HCT116 (cell line): ENCODE results near the gene SCCPDH. TPM values are rescaled to one million over a fixed set of nuclear protein-coding genes. Genes with fewer than 3 reads are reported as not detected.

Experiments used
- ATAC-seq: fragments of 200-7000 bp; cut with Tn5 transposase; 2 replicates; pipeline ENCODE4 v1.9.1; 2020; ENCODE audit warnings: mild to moderate bottlenecking, moderate library complexity
- BruUV-seq: library from RNA; stranded (reverse); fragments of 400-500 nt; replicated peaks from 2 replicates; lab custom pipeline; 2021; lab: Mats Ljungman, UMichigan
- CTCF ChIA-PET: fragments of 300-600 bp; sonication (Branson Sonifier 250); formaldehyde crosslinking; loops from one replicate; lab custom pipeline; 2021; ENCODE audit warnings: antibody characterized with exemption; lab: Charles Lee
- POLR2A ChIA-PET: fragments of 300-600, 350-600 bp; sonication (Branson Sonifier 250); formaldehyde crosslinking; loops from one replicate; lab custom pipeline; 2021; ENCODE audit warnings: antibody characterized with exemption; lab: Charles Lee
- RAD21 ChIA-PET, 2 experiments: fragments of 300-600 bp; sonication (Branson Sonifier 250); formaldehyde crosslinking; loops; one replicate each; lab custom pipeline; 2023; ENCODE audit warnings: low total read pairs in 2 of 2; ENCODE audit not compliant: uncharacterized antibody in 2 of 2, unreplicated experiment in 2 of 2, low non-redundant PET in 1 of 2; lab: Charles Lee
- DNase-seq: peaks from one replicate; pipeline ENCODE4 v3.0.0-alpha.2; 2010; ENCODE audit warnings: low read depth, low spot score
- H2AFZ ChIP-seq: fragments of 200-600 bp; shearing (Covaris generic), sonication (generic); 2 replicates; pipeline ENCODE4 v1.6.1; 2017; ENCODE audit warnings: low read depth, mixed run types, mixed read lengths, antibody characterized with exemption, low read length; ENCODE audit not compliant: poor library complexity, severe bottlenecking
- H3K27ac ChIP-seq: 2 replicates; pipeline ENCODE4 v1.5.1; 2012; ENCODE audit warnings: low read depth, low read length
- H3K27me3 ChIP-seq: fragments of 200-600 bp; sonication (generic); 2 replicates; pipeline ENCODE4 v1.6.1; 2016; ENCODE audit warnings: mixed run types, low read length, mixed read lengths; ENCODE audit not compliant: insufficient read depth
- H3K36me3 ChIP-seq, 2 experiments: fragments of 200-500 bp in 1 of 2; fragments of 200-600 bp in 1 of 2; sonication (Bioruptor generic) in 1 of 2; sonication (generic) in 1 of 2; 2 replicates each; pipeline versions ENCODE4 v1.5.1 to v1.6.1; 2014 to 2016; ENCODE audit warnings: low read length in 2 of 2, inconsistent platforms in 1 of 2, mixed read lengths in 1 of 2, mixed run types in 1 of 2; ENCODE audit not compliant: insufficient read depth in 2 of 2, control insufficient read depth in 1 of 2
- H3K4me1 ChIP-seq, 2 experiments: fragments of 200-600 bp in 1 of 2; sonication (generic) in 1 of 2; 2 replicates each; pipeline versions ENCODE4 v1.5.1 to v1.6.1; 2012 to 2017; ENCODE audit warnings: low read length in 2 of 2, inconsistent platforms in 1 of 2, mild to moderate bottlenecking in 1 of 2, mixed read lengths in 1 of 2, mixed run types in 1 of 2, moderate library complexity in 1 of 2; ENCODE audit not compliant: insufficient read depth in 2 of 2, control insufficient read depth in 1 of 2
- H3K4me2 ChIP-seq: fragments of 200-600 bp; sonication (generic); 2 replicates; pipeline ENCODE4 v1.6.1; 2017; ENCODE audit warnings: mixed run types, low read length, mixed read lengths
- H3K4me3 ChIP-seq, 2 experiments: fragments of 200-600 bp in 1 of 2; sonication (generic) in 1 of 2; replicated peaks in 1 of 2; 2 replicates each; pipeline ENCODE4 v1.5.1; 2011 to 2016; ENCODE audit warnings: low read length in 2 of 2, control low read depth in 1 of 2, low read depth in 1 of 2, mild to moderate bottlenecking in 1 of 2, mixed read lengths in 1 of 2, mixed run types in 1 of 2
- H3K79me2 ChIP-seq: fragments of 200-600 bp; sonication (generic); 2 replicates; pipeline ENCODE4 v1.6.1; 2017; ENCODE audit warnings: mild to moderate bottlenecking, mixed run types, low read length, moderate library complexity, mixed read lengths; ENCODE audit not compliant: insufficient read depth
- H3K9ac ChIP-seq: fragments of 200-600 bp; sonication (generic); 2 replicates; pipeline ENCODE4 v1.6.1; 2016; ENCODE audit warnings: low read length, mixed read lengths
- H3K9me2 ChIP-seq: fragments of 200-600 bp; sonication (generic), shearing (Covaris generic); 2 replicates; pipeline ENCODE4 v1.6.1; 2017; ENCODE audit warnings: mixed run types, mild to moderate bottlenecking, moderate library complexity; ENCODE audit not compliant: insufficient read depth
- H3K9me3 ChIP-seq, 2 experiments: fragments of 200-500 bp in 1 of 2; fragments of 200-600 bp in 1 of 2; sonication (Bioruptor generic) in 1 of 2; sonication (generic) in 1 of 2; 2 replicates each; pipeline ENCODE4 v1.6.1; 2014 to 2017; ENCODE audit warnings: low read length in 2 of 2, mixed read lengths in 2 of 2, inconsistent platforms in 1 of 2, low read depth in 1 of 2, mild to moderate bottlenecking in 1 of 2, mixed run types in 1 of 2, moderate library complexity in 1 of 2; ENCODE audit not compliant: control insufficient read depth in 1 of 2, insufficient read depth in 1 of 2
- H4K20me1 ChIP-seq: fragments of 200-600 bp; sonication (generic), shearing (Covaris generic); 2 replicates; pipeline ENCODE4 v1.6.1; 2017; ENCODE audit warnings: mixed run types, mild to moderate bottlenecking, moderate library complexity; ENCODE audit not compliant: insufficient read depth
- CTCF ChIP-seq, 3 experiments: fragments of 200-600 bp in 1 of 3; sonication (generic) in 1 of 3; IDR thresholded peaks in 2 of 3; conservative IDR thresholded peaks in 1 of 3; 2 replicates each; pipeline ENCODE4 v1.5.1; 2012 to 2017; ENCODE audit warnings: low read depth in 2 of 3, low read length in 2 of 3, antibody characterized with exemption in 1 of 3, borderline replicate concordance in 1 of 3, control low read depth in 1 of 3, mild to moderate bottlenecking in 1 of 3, mixed read lengths in 1 of 3, mixed run types in 1 of 3, moderate library complexity in 1 of 3; ENCODE audit not compliant: insufficient read depth in 1 of 3
- FOSL1 ChIP-seq: IDR thresholded peaks from 2 replicates; pipeline ENCODE4 v1.6.1; 2012; ENCODE audit warnings: low read depth
- MAX ChIP-seq: IDR thresholded peaks from 2 replicates; pipeline ENCODE4 v1.6.1; 2012
- RAD21 ChIP-seq: IDR thresholded peaks from 2 replicates; pipeline ENCODE4 v1.6.1; 2012; ENCODE audit warnings: low read depth, mild to moderate bottlenecking
- SIN3A ChIP-seq: IDR thresholded peaks from 2 replicates; pipeline ENCODE4 v1.6.1; 2012; ENCODE audit warnings: low read depth
- SP1 ChIP-seq: IDR thresholded peaks from 2 replicates; pipeline ENCODE4 v1.6.1; 2012; ENCODE audit warnings: low read depth
- SRF ChIP-seq: IDR thresholded peaks from 2 replicates; pipeline ENCODE4 v1.6.1; 2012; ENCODE audit warnings: low read depth
- ZBTB33 ChIP-seq: IDR thresholded peaks from 2 replicates; pipeline ENCODE4 v1.6.1; 2011; ENCODE audit warnings: mild to moderate bottlenecking, low read length, moderate library complexity; ENCODE audit not compliant: insufficient replicate concordance; ENCODE audit errors: extremely low read depth
- ZFX ChIP-seq: fragments of 450-650 bp; IDR thresholded peaks from 2 replicates; pipeline ENCODE4 v1.6.1; 2017
- intact Hi-C: fragments of 100-400 bp; cut with micrococcal nuclease; formaldehyde crosslinking; loops from 2 replicates; pipeline ENCODE4 v1.10.0; 2022
- total RNA-seq: library from RNA; stranded (reverse); gene quantifications from one replicate; pipeline ENCODE4 v1.2.1, GENCODE V29; 2021; ENCODE audit not compliant: unreplicated experiment
- TF ChIP-seq, protein P1 (sequence below): IDR thresholded peaks from 2 replicates; pipeline ENCODE4 v1.6.1; 2012

The SCCPDH gene
- total RNA-seq, 1 experiment from 2014 or later, result 0.30 TPM

DNA sequence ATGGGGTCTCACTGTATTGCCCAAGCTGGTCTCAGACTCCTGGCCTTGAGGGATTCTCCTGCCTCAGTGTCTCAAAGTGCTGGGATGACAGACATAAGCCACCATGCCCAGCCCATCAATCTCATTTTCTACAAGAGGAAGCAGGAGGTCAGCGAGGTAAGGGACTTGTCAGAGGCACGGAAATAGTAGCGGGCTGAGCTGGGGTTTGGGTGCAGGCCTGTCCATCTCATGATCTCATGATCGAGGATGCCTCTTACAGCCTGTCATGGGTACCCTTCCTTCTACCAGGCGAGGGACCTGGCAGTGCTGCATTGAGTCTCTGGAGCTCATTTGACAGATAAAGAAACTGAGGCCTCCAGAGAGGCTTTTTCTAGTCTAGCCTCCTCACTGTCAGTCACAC, 28.5 kb upstream of the SCCPDH start:
- TF ChIP-seq ZBTB33 (no peak), RAD21 (no peak), FOSL1 (no peak), SP1 (no peak), MAX (no peak), CTCF (IDR thresholded peaks at IDR 0.05 in 2 of 3, conservative IDR thresholded peaks at IDR 0.05 in 1 of 3; ENCODE audit: borderline replicate concordance in 1 of 3, insufficient read depth in 1 of 3, low read depth in 2 of 3, low read length in 2 of 3) (no peak), SRF (no peak), SIN3A (no peak), ZFX (no peak)
- TF ChIP-seq, protein P1, sequence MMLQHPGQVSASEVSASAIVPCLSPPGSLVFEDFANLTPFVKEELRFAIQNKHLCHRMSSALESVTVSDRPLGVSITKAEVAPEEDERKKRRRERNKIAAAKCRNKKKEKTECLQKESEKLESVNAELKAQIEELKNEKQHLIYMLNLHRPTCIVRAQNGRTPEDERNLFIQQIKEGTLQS, result no peak
- Histone ChIP-seq H3K4me2 (no peak overlapping the region), H3K27me3 (no peaks in the 10 kb centered on the region), H3K9me3 (no peaks in the 10 kb centered on the region), H2AFZ (no peak overlapping the region), H3K9ac (no peak overlapping the region), H3K27ac (no peak overlapping the region), H3K4me1 (peaks cover 3 to 20% of the 10 kb centered on the region in 2 experiments; a peak in 3 of 4 replicates), H3K4me3 (no peak overlapping the region), H3K9me2 (no peaks in the 10 kb centered on the region), H3K79me2 (no peaks in the 10 kb centered on the region), H3K36me3 (no peaks in the 10 kb centered on the region), H4K20me1 (no peaks in the 10 kb centered on the region)
- intact Hi-C loops, result no loop called here
- DNase-seq (no peak), ATAC-seq (no peak)
- ChIA-PET RAD21 (no interaction called here), CTCF (no interaction called here), POLR2A (no interaction called here)
- BruUV-seq, result no TSS peak
